ENCODE data around the gene PGM5. TPM values are rescaled to one million over a fixed set of nuclear protein-coding genes. Genes with fewer than 3 reads are reported as not detected.
"Not testable (repeated sequence)": the region's sequence is repeated elsewhere in the genome, so short reads cannot be mapped to it uniquely, and the experiment has no call there.

Gene PGM5
- polyA plus RNA-seq (2013, experiment 1 of 2; ENCODE audit: insufficient read length): 0.25 TPM
- polyA plus RNA-seq (2013, experiment 2 of 2; ENCODE audit: insufficient read length): 0.99 TPM

DNA sequence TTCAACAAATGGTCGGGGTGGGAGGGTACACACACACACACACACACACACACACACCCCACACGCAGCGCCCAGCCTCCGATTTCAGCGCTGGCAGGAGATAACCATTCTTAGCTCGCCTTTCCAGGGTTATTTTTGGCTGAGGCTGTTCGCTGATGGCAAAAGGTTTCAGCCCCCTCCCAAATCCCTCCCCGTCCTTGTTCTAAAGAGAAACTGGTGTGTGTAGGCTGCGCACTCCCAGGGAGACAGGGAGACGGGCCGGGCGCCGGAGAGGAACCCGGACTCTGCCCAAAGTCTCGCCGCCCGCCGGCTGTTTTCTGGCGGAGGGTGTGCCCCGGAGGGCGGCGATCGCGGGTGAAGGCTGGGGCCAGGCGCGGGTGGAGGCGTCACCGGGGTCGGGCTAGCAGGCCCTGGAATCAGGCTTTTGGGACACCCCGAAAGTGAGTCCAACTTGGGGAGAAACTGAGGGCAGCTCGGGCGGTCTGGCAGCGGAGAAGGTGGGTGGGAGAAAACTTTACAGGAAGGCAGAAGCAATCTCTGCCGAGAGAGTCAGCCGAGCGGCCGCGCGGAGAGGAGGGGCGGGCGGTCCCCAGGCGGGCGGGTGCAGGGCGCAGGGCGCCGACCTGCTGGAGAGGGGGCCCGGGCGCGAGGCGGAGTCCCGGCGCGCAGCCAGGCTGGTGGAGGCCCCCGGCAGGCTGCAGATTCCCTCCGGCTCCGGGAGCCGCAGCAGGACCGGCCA is at the start of gene PGM5:
Gene PGM5, plus strand, starts transcription at position 232 of the 739 bp plus-strand sequence. CDS start 517 bp downstream, outside the sequence.
- not testable (repeated sequence) for DNase-seq

DNA sequence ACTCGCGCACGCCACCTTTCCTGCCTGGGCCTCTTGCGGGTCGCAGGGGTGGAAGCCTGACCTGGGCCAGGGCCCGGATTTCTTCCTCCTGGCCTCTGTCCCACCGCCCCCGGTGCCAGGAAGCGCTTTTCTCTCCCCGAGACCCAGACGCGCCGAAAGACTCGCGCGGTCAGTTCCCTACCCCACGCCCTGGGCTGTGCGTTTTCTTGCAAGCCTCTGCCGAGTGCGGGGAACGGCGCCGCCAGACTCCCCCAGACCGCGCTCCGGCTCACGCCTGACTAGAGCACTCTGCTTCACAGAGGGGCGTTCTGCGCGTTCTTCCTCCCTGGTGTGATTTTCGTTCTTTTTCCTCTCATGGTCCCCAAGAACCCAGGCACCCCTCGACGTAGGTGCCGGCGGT is 49.3 kb upstream of the PGM5 start:
- DNase-seq: not testable (repeated sequence)

DNA sequence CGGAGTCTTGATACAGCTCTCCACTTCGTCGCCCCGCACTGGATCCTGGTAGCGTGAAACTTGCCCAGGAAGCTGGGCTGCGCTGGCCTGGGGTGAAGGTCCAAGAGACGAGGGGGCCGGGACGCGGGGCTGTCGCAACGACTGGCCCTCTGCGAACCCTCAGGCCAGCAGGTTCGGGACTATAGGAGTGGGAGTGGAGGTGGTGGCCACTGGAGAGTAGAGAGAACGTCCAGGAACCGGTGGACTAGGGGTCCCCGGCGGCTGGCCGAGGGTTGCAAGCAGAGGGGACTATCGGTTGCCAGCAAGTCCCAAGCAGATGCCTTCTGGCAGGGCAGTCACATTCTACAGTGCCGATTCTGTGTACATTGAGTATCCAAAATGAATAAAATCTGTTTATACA is 48.8 kb upstream of the PGM5 start:
- not testable (repeated sequence) for DNase-seq

DNA sequence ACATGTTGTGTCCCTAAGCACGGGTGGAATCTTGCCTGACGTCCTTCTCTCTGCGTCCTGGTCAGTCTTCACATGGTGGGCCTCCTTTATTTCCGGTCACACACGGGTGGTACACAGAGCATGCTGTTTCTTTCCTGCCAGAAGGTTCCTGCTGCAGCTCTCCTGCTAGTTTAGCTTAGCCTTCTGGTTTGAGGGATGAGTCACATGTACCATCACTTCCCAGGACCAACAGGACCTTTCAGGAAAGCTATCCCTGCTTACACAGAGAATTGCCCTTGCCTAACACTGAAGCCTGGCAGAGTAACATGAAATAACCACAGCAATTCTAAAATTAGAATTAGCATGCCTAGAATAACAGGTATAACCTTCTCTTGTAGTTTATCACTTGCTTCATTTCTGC is 45.2 kb upstream of the PGM5 start:
- not testable (repeated sequence) for DNase-seq

DNA sequence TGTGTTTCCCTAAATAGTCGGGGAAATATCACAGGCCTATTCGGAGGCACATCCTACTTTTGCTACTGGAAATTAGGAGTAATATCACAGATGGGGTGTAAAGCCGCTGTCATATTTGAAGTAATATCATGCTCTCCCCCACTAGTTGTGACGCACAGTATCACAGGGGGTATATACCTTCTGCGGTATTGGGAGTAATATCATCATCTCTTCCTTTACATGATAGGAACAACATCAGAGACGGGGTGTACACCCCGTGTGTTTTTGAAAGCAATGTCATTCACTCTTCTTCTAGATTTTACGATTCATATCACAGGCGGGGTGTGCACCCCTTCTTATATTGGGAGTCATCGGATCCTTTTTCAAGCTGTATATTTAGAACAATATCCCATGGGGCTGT is 38.2 kb upstream of the PGM5 start:
- DNase-seq: not testable (repeated sequence)

DNA sequence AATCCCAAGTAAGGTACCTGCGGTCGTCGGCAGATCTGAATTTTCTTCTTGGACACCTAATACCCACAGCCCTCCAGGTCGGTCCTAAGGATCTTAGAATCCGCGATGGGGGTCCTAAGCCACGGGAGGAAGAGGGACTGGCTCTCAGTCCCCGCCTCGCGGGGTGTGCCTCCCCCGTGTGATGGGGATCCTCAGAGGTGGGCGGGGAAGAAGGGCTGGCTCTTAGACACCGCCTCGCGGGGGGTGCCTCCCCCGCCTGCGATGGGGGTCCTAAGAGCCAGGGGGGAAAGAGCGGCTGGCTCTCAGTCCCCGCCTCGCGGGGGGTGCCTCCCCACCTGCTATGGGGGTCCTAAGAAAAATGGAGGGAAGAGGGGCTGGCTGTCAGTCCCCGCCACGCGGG is 32.7 kb upstream of the PGM5 start:
- not testable (repeated sequence) for DNase-seq

DNA sequence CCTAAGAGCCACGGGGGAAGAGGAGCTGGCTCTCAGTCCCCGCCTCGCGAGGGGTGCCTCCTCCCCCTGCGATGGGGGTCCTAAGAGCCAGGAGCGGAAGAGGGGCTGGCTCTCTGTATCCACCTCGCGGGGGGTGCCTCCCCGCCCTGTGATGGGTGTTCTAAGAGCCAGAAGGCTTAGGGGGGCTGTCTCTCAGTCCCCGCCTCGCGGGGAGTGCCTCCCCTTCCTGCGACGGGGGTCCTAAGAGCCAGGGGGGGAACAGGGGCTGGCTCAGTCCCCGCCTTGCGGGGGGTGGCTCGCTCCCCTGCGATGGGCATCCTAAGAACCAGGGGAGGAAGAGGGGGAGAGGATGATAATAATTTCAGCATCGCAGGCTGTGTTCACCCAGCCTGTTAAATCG is 31.9 kb upstream of the PGM5 start:
- DNase-seq: not testable (repeated sequence)

DNA sequence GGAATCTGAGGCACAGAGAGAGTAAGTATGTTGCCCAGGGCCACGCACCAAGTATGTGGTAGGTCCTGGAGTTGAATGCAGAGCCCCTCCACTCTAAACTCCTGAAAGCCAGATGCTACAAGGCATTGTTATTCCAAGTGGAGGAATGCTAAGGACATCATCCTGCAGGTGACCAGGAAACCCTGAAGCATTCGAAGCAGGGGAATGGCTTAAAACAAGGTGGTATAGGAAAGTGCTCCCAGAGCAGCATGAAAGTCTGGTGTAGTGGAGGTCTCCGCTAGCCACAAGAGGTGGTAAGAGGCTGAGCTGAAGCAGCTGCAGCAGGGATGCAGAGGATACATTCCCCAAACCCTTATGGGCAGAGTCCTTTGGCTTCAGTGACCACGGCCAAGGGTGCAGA is 27.3 kb upstream of the PGM5 start:
- not testable (repeated sequence) for DNase-seq

DNA sequence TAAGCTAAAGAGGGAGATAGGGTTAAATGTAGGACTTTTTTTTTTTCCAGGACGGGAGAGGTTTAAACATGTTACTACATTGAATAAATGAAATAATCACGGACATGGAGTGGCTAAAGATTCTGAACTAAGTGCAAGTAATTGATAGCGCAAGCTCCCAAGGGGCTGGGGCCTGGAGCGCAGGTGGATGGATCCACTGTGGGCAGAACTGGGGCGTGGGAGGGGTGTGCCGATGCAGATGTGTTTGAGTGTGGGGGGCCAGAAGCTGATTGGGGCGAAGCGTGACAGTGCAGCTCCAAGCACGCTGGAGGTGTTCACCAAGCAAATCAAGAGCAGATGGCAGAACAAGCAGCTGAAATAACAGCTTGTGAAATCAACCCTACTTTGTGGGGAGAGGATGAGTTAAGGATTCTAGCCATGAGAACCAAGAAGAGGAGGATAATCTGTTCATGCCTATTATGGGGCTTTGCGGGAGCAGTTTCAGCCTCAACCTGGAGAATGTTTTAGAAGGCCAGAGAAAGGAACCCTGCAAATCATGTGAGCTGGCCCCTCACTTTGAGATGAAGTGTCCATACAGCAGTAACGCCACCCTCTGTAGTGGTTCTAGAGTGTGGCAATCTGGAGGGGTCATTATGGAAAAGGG is 25.8 kb upstream of the PGM5 start:
- DNase-seq: not testable (repeated sequence)

DNA sequence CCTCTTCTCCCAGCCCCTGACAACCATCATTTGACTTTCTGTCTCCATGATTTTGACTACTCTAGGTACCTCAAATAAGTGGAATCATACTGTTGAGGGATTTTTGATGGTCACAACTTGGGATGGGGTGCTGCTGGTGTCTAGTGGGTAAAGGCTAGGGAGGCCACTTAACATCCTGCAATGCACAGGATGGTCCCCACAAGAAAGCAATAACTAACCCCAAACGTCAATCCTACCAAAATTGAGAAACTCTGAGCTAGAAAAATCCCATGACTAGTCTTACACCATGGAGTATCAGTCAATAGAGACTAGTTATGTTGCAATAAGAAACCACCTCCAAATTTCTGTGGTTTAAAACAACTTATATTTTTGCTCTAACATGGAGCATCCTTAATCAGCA is 24.3 kb upstream of the PGM5 start:
- not testable (repeated sequence) for DNase-seq

DNA sequence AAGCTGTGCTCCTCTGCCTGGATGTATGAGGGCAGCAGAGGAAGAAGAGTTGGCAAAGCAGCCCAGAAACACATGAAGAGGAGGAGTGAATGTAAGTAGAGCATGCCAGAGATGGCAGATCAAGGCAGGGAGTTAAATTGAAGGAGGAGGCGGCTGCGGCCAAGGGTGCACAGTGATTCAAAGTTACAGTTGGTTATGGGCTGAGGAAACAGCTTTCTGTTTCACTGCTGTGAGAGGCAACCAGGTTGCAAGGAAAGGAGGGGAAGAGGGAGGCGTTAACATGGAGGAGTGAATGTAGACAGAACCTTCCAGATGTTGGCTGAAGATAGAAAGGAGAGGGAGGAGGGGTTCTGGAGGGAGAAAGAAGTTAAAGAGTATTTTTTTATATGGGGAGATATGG is 20.5 kb upstream of the PGM5 start:
- not testable (repeated sequence) for DNase-seq

DNA sequence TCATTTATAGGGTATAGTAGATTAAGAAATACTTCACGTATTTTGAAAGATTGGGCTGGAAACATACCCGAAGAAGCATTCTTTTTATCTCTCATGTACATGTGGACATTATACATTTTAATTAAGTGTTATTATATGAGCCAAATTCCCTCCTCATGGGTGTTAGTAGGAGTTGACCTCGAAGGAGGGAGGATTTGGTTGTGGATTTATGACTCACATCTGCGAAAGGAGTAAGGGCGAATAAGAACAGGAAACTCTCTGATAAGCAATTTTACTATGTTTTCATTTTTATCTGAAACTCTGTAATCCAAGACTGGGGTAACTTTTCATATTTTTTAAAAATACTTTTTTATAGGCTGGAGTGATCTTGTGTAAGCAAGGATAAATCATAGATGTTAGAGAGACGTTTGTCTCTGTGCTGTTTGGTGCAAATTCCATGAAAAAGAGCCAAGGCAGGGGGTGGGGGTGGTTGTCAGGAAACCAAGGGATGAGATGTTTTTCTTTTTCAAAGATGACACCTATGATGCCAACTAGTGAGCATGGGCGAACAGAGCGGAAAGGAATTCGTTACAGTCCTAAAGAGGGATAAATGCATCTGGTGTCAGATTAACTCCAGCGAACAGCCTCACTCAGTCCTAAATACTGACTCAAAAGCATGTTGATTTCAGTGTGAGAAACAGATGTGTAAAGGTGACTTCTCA is 19.6 kb upstream of the PGM5 start:
- not testable (repeated sequence) for DNase-seq

DNA sequence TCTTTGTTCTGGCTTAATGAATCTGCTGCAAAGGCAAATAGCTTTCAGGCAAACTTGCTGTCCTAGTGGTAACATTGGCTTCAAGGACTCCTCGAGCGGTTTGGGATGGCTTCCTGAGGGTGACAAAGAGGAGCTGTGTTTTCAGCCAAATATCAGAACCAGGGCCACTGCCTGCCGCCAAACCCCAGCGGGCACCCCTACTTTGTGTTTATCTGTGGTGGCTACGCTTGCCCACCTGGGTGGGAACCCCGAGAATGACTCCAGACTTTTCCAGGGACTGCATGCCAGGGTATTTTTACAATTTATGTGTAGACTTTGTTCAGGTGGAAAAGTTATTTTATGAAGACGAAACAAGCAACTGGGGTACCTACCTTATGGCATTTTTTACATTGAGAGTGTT is 18.4 kb upstream of the PGM5 start:
- not testable (repeated sequence) for DNase-seq

DNA sequence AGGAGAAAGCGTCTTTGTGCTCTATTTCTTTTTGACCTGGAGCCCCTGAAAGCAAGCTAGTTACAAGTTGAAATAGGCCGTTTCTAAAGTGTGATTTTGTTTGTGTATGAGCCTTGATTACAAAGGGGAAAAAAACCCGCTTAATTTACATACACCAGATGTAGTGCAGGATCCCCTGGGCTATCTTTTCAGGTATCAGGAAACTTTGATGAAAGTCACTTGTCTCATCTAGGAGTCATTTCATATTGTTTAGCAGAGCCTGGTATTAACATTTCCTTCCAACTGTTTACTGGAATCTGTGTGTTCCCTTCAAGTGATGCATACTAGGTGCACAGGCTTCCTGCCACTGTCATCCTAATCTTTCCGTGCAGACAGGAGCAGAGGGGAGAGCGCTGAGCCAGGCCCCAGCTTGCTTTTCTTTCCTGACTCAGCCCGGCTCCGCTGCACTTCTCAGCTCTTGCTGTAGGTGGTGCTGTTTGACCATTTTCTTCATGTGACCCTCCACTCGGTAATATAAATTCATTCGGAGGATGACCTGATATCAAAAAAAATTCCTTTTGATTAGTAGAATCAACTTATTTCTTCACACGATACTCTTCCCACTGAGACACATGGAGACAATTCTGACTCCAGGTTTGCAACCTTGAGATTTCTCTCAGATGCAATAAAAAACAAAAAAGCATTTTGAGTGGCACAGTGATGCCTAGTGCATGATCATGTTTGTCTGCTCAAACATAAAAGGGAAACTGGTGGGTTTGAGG is 14.0 kb upstream of the PGM5 start:
- not testable (repeated sequence) for DNase-seq

DNA sequence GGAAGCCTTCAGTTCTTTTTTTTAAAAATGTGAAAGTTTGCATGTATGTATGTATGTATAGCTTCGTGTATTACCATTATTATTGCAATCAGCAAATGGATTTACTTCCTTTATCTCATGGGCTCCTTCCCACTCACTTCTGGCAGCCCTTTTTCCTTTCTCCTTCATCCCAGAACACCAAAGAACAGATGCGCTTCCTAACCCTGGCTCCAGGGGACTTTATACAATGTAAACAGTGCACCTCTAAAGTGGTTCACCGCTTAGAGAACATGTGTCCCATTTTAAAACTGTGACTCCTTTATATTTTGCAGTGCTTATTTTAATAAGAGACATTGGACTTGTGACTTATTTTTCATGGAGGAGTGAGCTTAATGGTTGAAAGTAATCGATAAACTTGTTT is 13.2 kb upstream of the PGM5 start:
- not testable (repeated sequence) for DNase-seq

DNA sequence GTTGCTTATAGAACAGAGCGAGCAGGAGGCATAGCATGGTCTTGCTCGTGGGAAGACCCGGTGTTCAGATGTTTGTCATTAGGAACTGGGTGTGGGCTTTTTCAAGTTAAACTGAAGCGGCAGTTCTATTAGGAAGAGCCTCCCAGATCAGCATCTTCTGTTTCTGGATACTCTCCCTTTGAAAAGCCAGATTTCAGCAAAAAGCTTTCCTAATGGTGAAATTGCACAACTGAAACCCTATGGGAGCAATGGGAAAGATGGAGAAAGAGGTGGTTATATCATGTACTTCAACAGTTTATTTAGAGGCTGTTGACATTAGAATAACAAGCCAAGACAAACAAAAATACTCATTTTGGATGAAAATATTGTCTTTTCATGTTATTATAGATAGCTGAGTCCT is 12.4 kb upstream of the PGM5 start:
- DNase-seq: not testable (repeated sequence)

DNA sequence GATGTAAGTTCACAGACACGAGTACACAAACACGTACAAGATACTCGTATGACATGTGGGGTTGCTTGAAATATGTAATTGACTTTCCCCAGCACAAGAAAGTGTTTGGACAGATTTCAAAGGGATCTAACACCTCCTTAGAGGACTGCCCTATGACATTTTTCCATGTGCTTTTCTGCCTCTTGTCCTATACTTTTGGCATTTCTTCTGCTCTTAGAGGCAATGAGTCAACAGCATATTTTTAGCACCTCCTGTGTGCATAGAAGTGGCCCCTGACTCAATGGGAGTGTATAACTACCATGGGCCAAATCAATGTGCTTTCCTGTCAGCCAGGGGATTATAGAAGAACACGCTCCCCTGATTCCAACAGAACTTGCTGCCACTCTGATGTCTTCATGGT is 4.7 kb upstream of the PGM5 start:
- DNase-seq: not testable (repeated sequence)

DNA sequence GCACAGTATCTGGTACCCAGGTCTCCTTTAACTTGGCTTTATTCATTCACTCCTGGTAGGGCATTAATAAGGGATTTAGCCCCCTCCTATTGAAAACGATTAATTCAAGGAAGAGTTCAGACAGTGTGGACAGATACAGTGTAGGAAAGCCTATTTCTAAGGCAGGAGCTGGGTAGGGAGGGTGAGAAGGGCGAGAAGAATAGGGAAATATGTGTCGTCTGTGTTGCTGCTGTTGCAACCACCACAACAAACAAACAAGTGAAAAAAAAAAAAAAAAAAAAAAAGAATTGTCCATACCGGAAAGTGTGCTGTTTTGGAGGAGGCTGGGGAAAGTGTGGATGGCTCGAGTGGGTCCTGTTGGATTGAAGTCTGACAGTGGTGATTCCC is 425 bp upstream of the PGM5 start:
- DNase-seq: not testable (repeated sequence)

DNA sequence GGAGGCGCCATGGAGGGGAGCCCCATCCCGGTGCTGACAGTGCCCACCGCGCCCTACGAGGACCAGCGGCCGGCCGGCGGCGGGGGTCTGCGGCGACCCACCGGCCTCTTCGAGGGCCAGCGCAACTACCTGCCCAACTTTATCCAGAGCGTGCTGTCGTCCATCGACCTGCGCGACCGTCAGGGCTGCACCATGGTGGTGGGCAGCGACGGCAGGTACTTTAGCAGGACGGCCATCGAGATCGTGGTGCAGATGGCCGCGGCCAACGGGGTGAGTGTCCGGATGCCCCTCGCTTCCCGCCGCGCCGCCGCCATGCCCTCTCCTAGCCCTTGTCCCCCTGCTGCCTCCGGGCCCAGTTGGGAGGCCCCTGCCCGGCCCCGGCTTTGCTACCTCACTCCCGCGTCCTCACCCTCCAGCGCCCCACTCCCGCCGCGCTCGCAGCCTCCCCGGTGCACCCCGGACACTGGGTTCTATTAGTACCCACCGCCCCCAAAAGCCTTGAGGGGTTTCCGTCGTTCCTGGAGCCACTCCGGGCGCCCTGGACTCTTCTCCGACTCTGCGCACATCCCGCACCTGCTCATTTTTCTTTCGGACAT is 806 bp downstream of the PGM5 start:
- DNase-seq: not testable (repeated sequence)

DNA sequence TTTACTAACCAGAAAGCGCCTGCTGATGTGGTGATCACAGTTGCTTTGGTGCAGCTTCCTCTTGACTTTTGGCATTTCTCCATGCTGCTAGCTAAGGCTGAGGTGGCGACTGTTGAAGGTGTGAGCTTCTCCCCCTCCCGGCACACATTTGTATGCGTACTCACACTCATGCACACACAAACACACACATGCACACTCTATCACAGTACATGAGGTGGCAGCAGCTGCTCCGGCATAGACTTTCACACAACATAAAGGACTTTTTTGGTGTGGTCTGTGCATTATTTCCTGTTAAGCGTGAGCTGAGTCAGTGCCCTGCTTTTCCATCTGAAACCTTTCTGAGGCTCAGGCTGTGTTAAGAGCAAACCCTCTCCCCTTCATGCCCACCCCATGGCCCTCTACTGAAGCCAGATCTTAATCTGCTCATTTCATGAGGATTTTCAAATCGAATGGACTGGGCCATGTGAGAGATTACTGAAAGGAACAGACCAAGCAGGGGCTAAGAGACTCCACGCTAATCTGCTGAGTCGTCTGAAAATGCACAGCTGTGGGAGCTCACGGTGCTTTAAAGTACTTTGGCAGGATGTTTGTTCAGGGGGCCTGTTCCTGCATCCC is 10.6 kb downstream of the PGM5 start:
- DNase-seq: not testable (repeated sequence)

DNA sequence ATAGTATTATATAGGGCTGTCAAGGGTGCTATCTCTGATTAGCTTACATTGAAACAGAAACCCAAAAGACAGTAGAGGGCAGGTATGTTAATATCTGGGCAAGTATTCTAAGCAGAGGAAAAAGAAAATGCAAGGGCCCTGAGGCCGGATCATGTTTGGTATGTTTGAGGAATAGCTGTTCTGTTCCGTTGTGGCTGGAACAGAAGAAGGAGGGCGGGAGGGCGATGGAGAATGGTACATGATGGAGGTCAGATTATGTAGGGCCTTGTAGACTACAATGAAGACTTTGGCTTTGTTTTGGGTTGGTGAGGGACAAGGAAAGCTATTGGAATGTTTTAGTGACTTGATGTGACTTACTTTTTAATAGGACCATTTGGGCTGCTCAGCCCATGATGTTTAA is 19.4 kb downstream of the PGM5 start:
- not testable (repeated sequence) for DNase-seq

DNA sequence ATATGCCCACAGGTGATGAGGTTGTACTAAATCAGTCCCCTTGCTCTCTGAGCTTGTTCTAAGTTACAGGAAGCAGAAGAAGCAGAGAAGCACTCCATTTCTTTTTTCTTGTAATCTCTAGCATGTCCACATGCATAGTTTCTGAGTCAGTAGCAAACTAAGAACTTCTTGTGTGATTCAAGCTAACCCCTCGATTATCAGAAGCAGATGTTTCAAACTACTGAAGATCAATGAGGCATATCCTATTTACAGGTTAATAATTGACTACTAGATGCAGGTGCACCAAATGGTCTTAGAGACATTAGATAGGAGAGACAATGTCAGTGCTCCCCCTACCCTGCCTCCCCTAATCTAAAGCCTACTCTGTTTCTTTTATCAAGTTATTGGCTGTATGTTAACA is 21.3 kb downstream of the PGM5 start:
- not testable (repeated sequence) for DNase-seq
